HepG2 (cell line): ENCODE results near the gene RTP3.

Experiments
- ATF2 ChIP-seq: sonication (generic); formaldehyde crosslinking; IDR thresholded peaks from 2 replicates; pipeline ENCODE4 v1.4.0; 2020; ENCODE audit warnings: missing genetic modification reagents
- HNRNPH1 ChIP-seq: fragments of 200-400 bp; formaldehyde crosslinking; optimal IDR thresholded peaks from 2 replicates; pipeline ENCODE3; 2017; ENCODE audit warnings: mild to moderate bottlenecking, low read depth, low read length
- KDM2A ChIP-seq: sonication (generic); formaldehyde crosslinking; IDR thresholded peaks from 2 replicates; pipeline ENCODE4 v1.4.0; 2020; ENCODE audit warnings: low read depth, missing genetic modification reagents, borderline replicate concordance
- MXI1 ChIP-seq: IDR thresholded peaks from 3 replicates; pipeline ENCODE4 v1.6.1; 2012; ENCODE audit warnings: low read depth, low read length, inconsistent platforms, borderline replicate concordance
- NPAS2 ChIP-seq: sonication (generic); formaldehyde crosslinking; IDR thresholded peaks from 2 replicates; pipeline ENCODE4 v1.8.0; 2022; ENCODE audit warnings: mild to moderate bottlenecking, missing genetic modification reagents, borderline replicate concordance
- PBX2 ChIP-seq: IDR thresholded peaks from 2 replicates; pipeline ENCODE4 v1.6.1; 2016; ENCODE audit warnings: control low read depth
- POLR2A ChIP-seq, 2 experiments: IDR thresholded peaks; 2 replicates each; pipeline ENCODE4 v1.6.1; 2011; ENCODE audit warnings: low read depth in 2 of 2, low read length in 2 of 2, mild to moderate bottlenecking in 1 of 2, moderate library complexity in 1 of 2; ENCODE audit not compliant: insufficient read depth in 1 of 2
- SETDB1 ChIP-seq: sonication (generic); formaldehyde crosslinking; IDR thresholded peaks from 2 replicates; pipeline ENCODE4 v1.5.1; 2020; ENCODE audit warnings: missing genetic modification reagents, mild to moderate bottlenecking, borderline replicate concordance
- SIN3A ChIP-seq: IDR thresholded peaks from 2 replicates; pipeline ENCODE4 v1.6.1; 2011; ENCODE audit warnings: low read depth, mild to moderate bottlenecking, control low read depth, low read length, borderline replicate concordance
- TAF1 ChIP-seq: sonication (generic); formaldehyde crosslinking; IDR thresholded peaks from 2 replicates; pipeline ENCODE4 v1.4.0; 2020; ENCODE audit warnings: missing genetic modification reagents
- TIGD3 ChIP-seq: sonication (generic); formaldehyde crosslinking; IDR thresholded peaks from 2 replicates; pipeline ENCODE4 v1.5.1; 2020; ENCODE audit warnings: mild to moderate bottlenecking, missing genetic modification reagents, borderline replicate concordance
- ZNF362 ChIP-seq: sonication (generic); formaldehyde crosslinking; IDR thresholded peaks from 2 replicates; pipeline ENCODE4 v1.4.0; 2020; ENCODE audit warnings: missing genetic modification reagents, mild to moderate bottlenecking, borderline replicate concordance

GRCh38 chr3:46549989-46550388, 52.2 kb downstream of the RTP3 start:
- TF ChIP-seq TAF1 (CRISPR knock-in tag) = no peak
- no peak for TF ChIP-seq SIN3A
- TF ChIP-seq NPAS2 (CRISPR knock-in tag) = no peak
- no peak for TF ChIP-seq HNRNPH1
- no peak for TF ChIP-seq MXI1
- no peak for TF ChIP-seq TIGD3 (CRISPR knock-in tag)
- no peak for TF ChIP-seq ZNF362
- no peak for TF ChIP-seq POLR2A (IDR thresholded peaks at IDR 0.05; ENCODE audit: insufficient read depth in 1 of 2, low read depth in 2 of 2, low read length in 2 of 2)
- TF ChIP-seq PBX2 (CRISPR knock-in tag) = no peak
- no peak for TF ChIP-seq SETDB1 (CRISPR knock-in tag)
- no peak for TF ChIP-seq KDM2A (CRISPR knock-in tag)
- no peak for TF ChIP-seq ATF2 (CRISPR knock-in tag)
